IPS-18c (cell line): ENCODE data around the gene NECTIN3.

Source experiments
- H3K4me3 ChIP-seq: 2 replicates; pipeline ENCODE4 v1.7.0; 2013; ENCODE audit warnings: low read depth, mild to moderate bottlenecking, low read length, moderate library complexity; ENCODE audit not compliant: insufficient read depth
- H3K9me3 ChIP-seq: one replicate; pipeline ENCODE4 v1.6.1; 2013; ENCODE audit warnings: mild to moderate bottlenecking, low read length, moderate library complexity; ENCODE audit not compliant: control insufficient read depth, insufficient read depth

Gene NECTIN3

GRCh38 chr3:111229301-111229700, 157.7 kb downstream of the NECTIN3 start:
- Histone ChIP-seq H3K9me3 (no peaks in the 10 kb centered on the region), H3K4me3 (no peak overlapping the region)

GRCh38 chr3:111236836-111237713, 165.5 kb downstream of the NECTIN3 start:
- Histone ChIP-seq H3K4me3 (no peak overlapping the region), H3K9me3 (no peaks in the 10 kb centered on the region)

- no peaks in the 10 kb centered on the region for H3K9me3 ChIP-seq
Measured at GRCh38 chr3:111237946-111238345, 166.3 kb downstream of the NECTIN3 start.

GRCh38 chr3:111238885-111239284, 167.3 kb downstream of the NECTIN3 start:
- no peaks in the 10 kb centered on the region for H3K9me3 ChIP-seq
- no peak overlapping the region for H3K4me3 ChIP-seq

More at GRCh38 chr3:111237946-111238345, 166.3 kb downstream of the NECTIN3 start:
- H3K4me3 ChIP-seq: no peak overlapping the region

GRCh38 chr3:111241960-111242359, 170.3 kb downstream of the NECTIN3 start:
- Histone ChIP-seq H3K9me3 (no peaks in the 10 kb centered on the region), H3K4me3 (no peak overlapping the region)
